Measurements from ENCODE around the gene TRMT61B. TPM values are rescaled to one million over a fixed set of nuclear protein-coding genes. Genes with fewer than 3 reads are reported as not detected.

The TRMT61B gene
- total RNA-seq, 2 donors from 2014 or later: 6.0 to 13.6 TPM

DNA sequence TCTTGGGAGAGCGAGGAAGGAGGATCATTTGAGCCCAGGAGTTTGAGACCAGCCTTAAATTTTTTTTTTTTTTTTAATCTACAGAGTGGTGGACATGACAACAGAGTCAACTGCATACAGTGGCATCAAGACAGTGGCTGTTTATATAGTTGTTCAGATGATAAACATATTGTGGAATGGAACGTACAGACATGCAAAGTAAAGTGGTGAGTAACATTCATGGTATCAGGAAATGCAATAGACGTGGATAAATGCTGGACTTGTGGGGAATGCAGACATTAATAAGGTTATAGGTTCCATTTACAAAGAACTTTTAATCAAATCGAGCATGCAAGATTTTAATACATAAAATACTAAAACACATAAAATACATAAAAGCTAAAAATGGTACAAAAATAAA, 36.3 kb upstream of the TRMT61B start:
- no peak for TF ChIP-seq CTCF (IDR thresholded peaks at IDR 0.05)
- H3K4me3 ChIP-seq: no peak overlapping the region
- H3K4me1 ChIP-seq (ENCODE audit: control insufficient read depth in 1 of 2, low read depth in 2 of 2): no peaks in the 10 kb centered on the region
- H3K27me3 ChIP-seq (replicated peaks; ENCODE audit: insufficient read depth): no peaks in the 10 kb centered on the region
- ATAC-seq (ENCODE audit: insufficient number of reproducible peaks, low FRiP score, low read depth) (no peak), DNase-seq (ENCODE audit: low spot score) (no peak)
- H3K36me3 ChIP-seq: peaks cover 21% of the 10 kb centered on the region
- H3K27ac ChIP-seq: no peak overlapping the region
- no peaks in the 10 kb centered on the region for H3K9me3 ChIP-seq

GRCh38 chr2:28905533-28905932, 35.4 kb upstream of the TRMT61B start:
- no peaks in the 10 kb centered on the region for H3K4me1 ChIP-seq (ENCODE audit: control insufficient read depth in 1 of 2, low read depth in 2 of 2)
- H3K27ac ChIP-seq: no peak overlapping the region
- peaks cover 21% of the 10 kb centered on the region for H3K36me3 ChIP-seq
- H3K4me3 ChIP-seq: no peak overlapping the region
- TF ChIP-seq CTCF (IDR thresholded peaks at IDR 0.05): no peak
- no peaks in the 10 kb centered on the region for H3K9me3 ChIP-seq
- ATAC-seq (ENCODE audit: insufficient number of reproducible peaks, low FRiP score, low read depth) (no peak), DNase-seq (ENCODE audit: low spot score) (no peak)
- no peaks in the 10 kb centered on the region for H3K27me3 ChIP-seq (replicated peaks; ENCODE audit: insufficient read depth)

DNA sequence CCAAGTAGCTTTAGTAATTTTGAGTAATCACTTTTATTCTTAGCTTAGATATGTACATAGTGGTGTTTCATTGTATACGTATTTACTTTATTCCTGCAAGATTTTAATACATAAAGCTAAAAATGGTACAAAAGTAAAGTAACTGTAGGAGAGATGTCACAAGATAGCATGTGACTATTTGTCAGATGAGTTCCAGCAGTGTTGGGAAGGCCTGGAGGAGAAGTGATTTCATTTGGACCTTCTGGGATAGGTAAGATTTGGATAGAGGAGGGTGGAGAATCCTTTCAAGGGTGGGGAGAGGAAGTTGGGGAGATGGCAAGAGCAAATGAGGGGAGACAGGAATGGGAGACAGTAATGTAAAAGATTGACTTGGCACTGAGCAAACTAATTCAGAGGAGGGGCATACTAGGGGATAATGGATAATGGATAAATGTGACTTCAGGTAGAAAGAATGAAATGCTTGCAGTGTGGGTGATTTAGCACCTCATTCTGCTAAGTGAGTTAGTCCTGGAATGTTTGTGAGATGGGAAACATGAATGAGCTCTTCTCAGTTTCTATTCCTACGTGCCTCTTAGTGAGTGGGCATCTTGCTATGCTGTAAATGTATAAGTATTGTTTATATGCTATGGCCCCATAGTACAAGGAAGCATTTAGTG, 34.8 kb upstream of the TRMT61B start:
- no peak for TF ChIP-seq CTCF (IDR thresholded peaks at IDR 0.05)
- Histone ChIP-seq H3K36me3 (peaks cover 21% of the 10 kb centered on the region), H3K4me1 (ENCODE audit: control insufficient read depth in 1 of 2, low read depth in 2 of 2) (no peaks in the 10 kb centered on the region), H3K27ac (no peak overlapping the region), H3K27me3 (replicated peaks; ENCODE audit: insufficient read depth) (no peaks in the 10 kb centered on the region), H3K4me3 (no peak overlapping the region), H3K9me3 (no peaks in the 10 kb centered on the region)
- no peak for DNase-seq (ENCODE audit: low spot score)
- ATAC-seq (ENCODE audit: insufficient number of reproducible peaks, low FRiP score, low read depth): no peak

- no peak overlapping the region for H3K4me3 ChIP-seq
- peaks cover 14% of the 10 kb centered on the region for H3K36me3 ChIP-seq
- no peak overlapping the region for H3K27ac ChIP-seq
- no peaks in the 10 kb centered on the region for H3K27me3 ChIP-seq (replicated peaks; ENCODE audit: insufficient read depth)
- H3K4me1 ChIP-seq (ENCODE audit: control insufficient read depth in 1 of 2, low read depth in 2 of 2): no peaks in the 10 kb centered on the region
- ATAC-seq (ENCODE audit: insufficient number of reproducible peaks, low FRiP score, low read depth) (no peak), DNase-seq (ENCODE audit: low spot score) (no peak)
- TF ChIP-seq CTCF (IDR thresholded peaks at IDR 0.05): no peak
- H3K9me3 ChIP-seq: no peaks in the 10 kb centered on the region
Observed at GRCh38 chr2:28904295-28904694, 34.2 kb upstream of the TRMT61B start.

DNA sequence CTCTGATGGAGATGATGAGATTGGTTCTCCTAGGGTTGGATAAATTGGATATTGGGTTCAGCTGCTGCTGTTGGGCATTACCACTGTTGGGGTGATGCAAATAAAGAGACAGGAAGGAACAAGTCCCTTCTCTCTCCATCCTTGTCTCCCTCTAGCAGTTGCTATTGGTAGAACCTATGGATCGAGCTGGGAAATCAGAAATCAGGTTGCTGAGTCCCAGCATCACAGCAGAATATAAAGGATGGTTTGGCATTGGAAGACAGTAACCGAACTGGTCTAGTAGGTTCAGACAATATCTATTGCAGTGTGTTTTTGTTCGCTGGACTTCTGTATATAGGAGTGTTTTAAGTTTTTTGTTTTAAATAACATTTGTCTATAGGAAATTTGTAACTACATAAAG, 32.5 kb upstream of the TRMT61B start:
- Histone ChIP-seq H3K4me3 (no peak overlapping the region), H3K27me3 (replicated peaks; ENCODE audit: insufficient read depth) (no peaks in the 10 kb centered on the region), H3K4me1 (ENCODE audit: control insufficient read depth in 1 of 2, low read depth in 2 of 2) (peaks cover 0 to 6% of the 10 kb centered on the region in 2 donors), H3K9me3 (no peaks in the 10 kb centered on the region), H3K36me3 (peaks cover 11% of the 10 kb centered on the region), H3K27ac (no peak overlapping the region)
- ATAC-seq (ENCODE audit: insufficient number of reproducible peaks, low FRiP score, low read depth) (no peak), DNase-seq (ENCODE audit: low spot score) (no peak)
- TF ChIP-seq CTCF (IDR thresholded peaks at IDR 0.05): no peak
